Neural progenitor cell (in vitro differentiated cells): ENCODE measurements around the gene TRPV2. TPM values are rescaled to one million over a fixed set of nuclear protein-coding genes. Genes with fewer than 3 reads are reported as not detected.

Experiments used
- DNase-seq: peaks from one replicate; pipeline ENCODE4 v3.0.0-alpha.2; 2016; ENCODE audit warnings: low spot score
- H2AFZ ChIP-seq: fragments of 200-600 bp; sonication (generic); replicated peaks from 2 replicates; pipeline ENCODE4 v1.6.1; 2016; ENCODE audit warnings: antibody characterized with exemption
- H3F3A ChIP-seq: fragments of 200-600 bp; sonication (generic); 2 replicates; pipeline ENCODE4 v1.6.1; 2016; ENCODE audit warnings: antibody characterized with exemption, low read depth
- H3K27ac ChIP-seq: fragments of 200-600 bp; sonication (generic); 2 replicates; pipeline ENCODE4 v1.5.1; 2016; ENCODE audit warnings: mild to moderate bottlenecking
- H3K27me3 ChIP-seq: fragments of 200-600 bp; sonication (generic); 2 replicates; pipeline ENCODE4 v1.6.1; 2016; ENCODE audit warnings: mild to moderate bottlenecking, moderate library complexity
- H3K36me3 ChIP-seq: fragments of 200-600 bp; sonication (generic); 2 replicates; pipeline ENCODE4 v1.5.1; 2016
- H3K4me1 ChIP-seq: fragments of 200-600 bp; sonication (generic); 2 replicates; pipeline ENCODE4 v1.6.1; 2016; ENCODE audit warnings: mixed run types
- H3K4me2 ChIP-seq: fragments of 200-600 bp; sonication (generic); 2 replicates; pipeline ENCODE4 v1.6.1; 2016
- H3K4me3 ChIP-seq: fragments of 200-600 bp; sonication (generic); 2 replicates; pipeline ENCODE4 v1.5.1; 2016
- H3K79me2 ChIP-seq: fragments of 200-600 bp; sonication (generic); 2 replicates; pipeline ENCODE4 v1.6.1; 2016; ENCODE audit warnings: low read depth
- H3K9ac ChIP-seq: fragments of 200-600 bp; sonication (generic); 2 replicates; pipeline ENCODE4 v1.6.1; 2016
- H3K9me3 ChIP-seq: fragments of 200-600 bp; sonication (generic); 2 replicates; pipeline ENCODE4 v1.5.1; 2016; ENCODE audit warnings: low read depth
- H4K20me1 ChIP-seq: fragments of 200-600 bp; sonication (generic); 2 replicates; pipeline ENCODE4 v1.6.1; 2016; ENCODE audit warnings: low read depth
- H3K27ac Mint-ChIP-seq: 3 replicates; pipeline ENCODE4 v1.8.0; 2021; ENCODE audit warnings: mixed read lengths
- H3K27me3 Mint-ChIP-seq: 2 replicates; pipeline ENCODE4 v1.8.0; 2022; ENCODE audit warnings: low read depth, mild to moderate bottlenecking, inconsistent platforms, moderate library complexity, mixed read lengths; ENCODE audit not compliant: insufficient read depth
- H3K36me3 Mint-ChIP-seq: 3 replicates; pipeline ENCODE4 v1.8.0; 2021; ENCODE audit warnings: mixed read lengths
- H3K4me1 Mint-ChIP-seq: 3 replicates; pipeline ENCODE4 v1.8.0; 2021; ENCODE audit warnings: mixed read lengths
- H3K4me3 Mint-ChIP-seq: 3 replicates; pipeline ENCODE4 v1.8.0; 2021; ENCODE audit warnings: mild to moderate bottlenecking, moderate library complexity, mixed read lengths
- H3K9me3 Mint-ChIP-seq: 3 replicates; pipeline ENCODE4 v1.8.0; 2020; ENCODE audit warnings: mixed read lengths
- EZH2 ChIP-seq: fragments of 200-600 bp; sonication (generic); IDR thresholded peaks from 2 replicates; pipeline ENCODE4 v1.6.1; 2017; ENCODE audit warnings: antibody characterized with exemption, mild to moderate bottlenecking, moderate library complexity
- EZH2phosphoT487 ChIP-seq: fragments of 200-600 bp; sonication (generic); IDR thresholded peaks from 2 replicates; pipeline ENCODE4 v1.6.1; 2017; ENCODE audit warnings: antibody characterized with exemption
- total RNA-seq: library from RNA; depleted of rRNA; stranded (reverse); fragments of >200 nt; gene quantifications from 2 replicates; pipeline ENCODE4 v1.2.3, GENCODE V29; 2015; ENCODE audit warnings: low replicate concordance
- TF ChIP-seq, protein P1 (sequence below): fragments of 200-600 bp; sonication (generic); IDR thresholded peaks from 2 replicates; pipeline ENCODE4 v1.5.1; 2017; ENCODE audit warnings: antibody characterized with exemption, mild to moderate bottlenecking

Gene TRPV2
- total RNA-seq, 1 donor from 2014 or later, result 0.49 TPM

DNA sequence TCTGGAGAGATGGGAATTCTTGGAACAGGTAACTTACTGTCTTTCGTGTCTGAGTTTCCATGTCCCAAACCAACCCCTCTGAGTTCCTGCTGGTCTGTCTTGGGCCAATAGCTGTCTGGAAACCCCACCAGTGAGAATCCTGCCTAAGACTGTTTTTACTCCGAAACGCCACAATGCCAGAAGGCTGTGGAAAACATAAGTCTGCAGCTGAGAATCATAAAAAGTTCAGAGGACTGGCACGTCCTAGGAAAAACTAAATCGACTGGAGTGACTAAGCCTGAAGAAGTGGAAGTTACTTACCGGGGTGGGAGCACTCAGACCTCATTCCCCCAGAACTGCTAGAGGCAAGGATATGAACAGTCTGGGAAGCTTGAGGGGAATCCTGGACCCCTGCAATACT is 63.3 kb downstream of the TRPV2 start:
- H3K9me3 ChIP-seq, result no peaks in the 10 kb centered on the region
- Mint-ChIP-seq H3K9me3 (no peaks in the 10 kb centered on the region), H3K27ac (no peak overlapping the region), H3K27me3 (peaks cover 4% of the 10 kb centered on the region), H3K4me1 (peaks cover 23% of the 10 kb centered on the region), H3K36me3 (no peaks in the 10 kb centered on the region), H3K4me3 (no peak overlapping the region)
- no peak for TF ChIP-seq EZH2phosphoT487
- H4K20me1 ChIP-seq, result no peaks in the 10 kb centered on the region
- H2AFZ ChIP-seq, result no peak overlapping the region
- H3F3A ChIP-seq, result peaks cover 2% of the 10 kb centered on the region
- peaks cover 3% of the 10 kb centered on the region for H3K79me2 ChIP-seq
- no peak for DNase-seq
- peaks cover 3% of the 10 kb centered on the region for H3K4me1 ChIP-seq
- H3K4me3 ChIP-seq, result no peak overlapping the region
- H3K36me3 ChIP-seq, result no peaks in the 10 kb centered on the region
- H3K9ac ChIP-seq, result no peak overlapping the region
- H3K27ac ChIP-seq, result no peak overlapping the region
- no peaks in the 10 kb centered on the region for H3K27me3 ChIP-seq
- no peak overlapping the region for H3K4me2 ChIP-seq

DNA sequence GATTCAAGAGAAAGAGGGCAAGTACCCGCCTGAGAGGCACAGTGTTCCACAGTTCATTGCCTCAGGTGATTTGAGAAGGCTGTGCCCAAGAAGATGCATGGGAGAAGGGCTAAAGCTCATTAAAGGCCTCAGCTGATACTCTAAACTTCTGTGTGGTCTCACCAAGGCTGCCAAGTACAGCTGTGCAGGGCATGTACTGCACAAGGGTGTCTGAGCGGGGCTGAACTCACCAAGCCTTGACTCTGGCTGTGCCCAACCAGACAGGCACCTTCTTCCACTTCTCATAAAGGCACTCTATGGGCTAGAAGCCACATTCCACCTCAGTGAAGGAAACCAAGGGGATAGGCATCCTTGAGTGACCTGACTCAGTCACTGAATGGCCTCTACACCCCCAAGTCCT is 63.9 kb downstream of the TRPV2 start:
- Mint-ChIP-seq H3K4me1 (peaks cover 26% of the 10 kb centered on the region), H3K27ac (no peak overlapping the region), H3K9me3 (no peaks in the 10 kb centered on the region), H3K4me3 (no peak overlapping the region), H3K36me3 (no peaks in the 10 kb centered on the region), H3K27me3 (peaks cover 5% of the 10 kb centered on the region)
- Histone ChIP-seq H3K27ac (no peak overlapping the region), H3K27me3 (no peaks in the 10 kb centered on the region), H3K9ac (no peak overlapping the region), H3K36me3 (no peaks in the 10 kb centered on the region), H3K4me1 (peaks cover 6% of the 10 kb centered on the region), H3K9me3 (no peaks in the 10 kb centered on the region), H4K20me1 (no peaks in the 10 kb centered on the region), H3F3A (peaks cover 8% of the 10 kb centered on the region), H2AFZ (no peak overlapping the region), H3K79me2 (peaks cover 4% of the 10 kb centered on the region), H3K4me3 (no peak overlapping the region), H3K4me2 (no peak overlapping the region)
- no peak for DNase-seq
- TF ChIP-seq EZH2phosphoT487 (no peak), EZH2 (no peak)
- TF ChIP-seq, protein P1, sequence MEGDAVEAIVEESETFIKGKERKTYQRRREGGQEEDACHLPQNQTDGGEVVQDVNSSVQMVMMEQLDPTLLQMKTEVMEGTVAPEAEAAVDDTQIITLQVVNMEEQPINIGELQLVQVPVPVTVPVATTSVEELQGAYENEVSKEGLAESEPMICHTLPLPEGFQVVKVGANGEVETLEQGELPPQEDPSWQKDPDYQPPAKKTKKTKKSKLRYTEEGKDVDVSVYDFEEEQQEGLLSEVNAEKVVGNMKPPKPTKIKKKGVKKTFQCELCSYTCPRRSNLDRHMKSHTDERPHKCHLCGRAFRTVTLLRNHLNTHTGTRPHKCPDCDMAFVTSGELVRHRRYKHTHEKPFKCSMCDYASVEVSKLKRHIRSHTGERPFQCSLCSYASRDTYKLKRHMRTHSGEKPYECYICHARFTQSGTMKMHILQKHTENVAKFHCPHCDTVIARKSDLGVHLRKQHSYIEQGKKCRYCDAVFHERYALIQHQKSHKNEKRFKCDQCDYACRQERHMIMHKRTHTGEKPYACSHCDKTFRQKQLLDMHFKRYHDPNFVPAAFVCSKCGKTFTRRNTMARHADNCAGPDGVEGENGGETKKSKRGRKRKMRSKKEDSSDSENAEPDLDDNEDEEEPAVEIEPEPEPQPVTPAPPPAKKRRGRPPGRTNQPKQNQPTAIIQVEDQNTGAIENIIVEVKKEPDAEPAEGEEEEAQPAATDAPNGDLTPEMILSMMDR, result no peak

DNA sequence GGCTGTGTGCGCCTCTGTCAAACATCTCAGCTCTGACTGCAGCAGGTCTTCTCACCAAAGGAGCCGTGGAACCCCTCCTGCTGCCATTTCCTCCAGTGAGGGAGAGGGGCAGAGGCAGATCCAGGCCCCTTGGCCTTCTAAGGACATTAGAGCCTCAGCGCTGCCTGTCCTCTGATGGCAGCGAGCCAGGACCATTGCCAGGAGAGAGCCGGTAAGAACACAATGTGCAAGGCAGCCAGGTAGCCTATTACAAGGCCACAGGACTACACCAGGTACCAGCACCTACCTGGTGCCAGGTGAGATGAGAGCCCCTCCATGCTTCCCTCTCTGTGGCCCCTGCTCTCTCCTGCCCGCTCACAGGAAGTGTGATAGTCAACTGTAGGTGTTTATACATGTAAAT is 65.6 kb downstream of the TRPV2 start:
- H3K27me3 ChIP-seq, result no peaks in the 10 kb centered on the region
- no peaks in the 10 kb centered on the region for H3K9me3 Mint-ChIP-seq
- H3K36me3 Mint-ChIP-seq, result no peaks in the 10 kb centered on the region
- DNase-seq, result no peak
- H3K27me3 Mint-ChIP-seq, result peaks cover 11% of the 10 kb centered on the region
- no peak overlapping the region for H3K9ac ChIP-seq
- no peak overlapping the region for H2AFZ ChIP-seq
- H3K4me1 ChIP-seq, result peaks cover 24% of the 10 kb centered on the region
- H3K9me3 ChIP-seq, result no peaks in the 10 kb centered on the region
- no peak overlapping the region for H3K4me2 ChIP-seq
- peaks cover 24% of the 10 kb centered on the region for H3F3A ChIP-seq
- no peaks in the 10 kb centered on the region for H4K20me1 ChIP-seq
- no peak overlapping the region for H3K27ac ChIP-seq
- TF ChIP-seq, protein P1, result no peak
- no peak for TF ChIP-seq EZH2phosphoT487
- no peak for TF ChIP-seq EZH2
- H3K4me1 Mint-ChIP-seq, result peaks cover 40% of the 10 kb centered on the region
- no peaks in the 10 kb centered on the region for H3K36me3 ChIP-seq
- H3K4me3 ChIP-seq, result no peak overlapping the region
- no peak overlapping the region for H3K27ac Mint-ChIP-seq
- no peak overlapping the region for H3K4me3 Mint-ChIP-seq
- peaks cover 4% of the 10 kb centered on the region for H3K79me2 ChIP-seq

DNA sequence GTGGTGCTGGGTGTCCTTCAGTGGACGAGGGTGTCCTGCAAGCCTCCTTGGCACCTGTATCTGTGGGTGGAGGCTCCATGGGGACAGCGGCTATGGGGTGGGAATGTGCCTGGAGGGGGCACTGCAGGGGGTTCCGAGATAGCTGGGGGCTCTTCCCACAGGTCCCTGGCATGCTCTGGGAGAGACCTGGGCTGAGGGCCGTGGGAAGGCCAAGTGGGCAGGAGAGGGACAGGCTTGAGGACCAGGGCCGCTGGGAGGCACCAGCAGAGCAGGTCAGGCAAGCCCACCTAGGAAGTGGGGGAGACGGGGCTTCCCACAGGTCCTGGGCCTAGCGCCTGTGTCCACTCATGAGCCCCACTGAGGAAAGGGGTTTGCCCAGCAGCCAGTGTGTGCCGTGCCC is 66.9 kb downstream of the TRPV2 start:
- no peaks in the 10 kb centered on the region for H3K36me3 Mint-ChIP-seq
- Histone ChIP-seq H3K36me3 (no peaks in the 10 kb centered on the region), H3K4me2 (no peak overlapping the region), H3K9me3 (no peaks in the 10 kb centered on the region), H3K79me2 (peaks cover 4% of the 10 kb centered on the region), H3K4me3 (no peak overlapping the region), H3K9ac (no peak overlapping the region), H3K4me1 (peaks cover 31% of the 10 kb centered on the region), H3K27me3 (peaks cover under 1% of the 10 kb centered on the region), H3F3A (peaks cover 30% of the 10 kb centered on the region), H3K27ac (no peak overlapping the region), H2AFZ (no peak overlapping the region), H4K20me1 (no peaks in the 10 kb centered on the region)
- H3K27me3 Mint-ChIP-seq, result peaks cover 11% of the 10 kb centered on the region
- no peak overlapping the region for H3K27ac Mint-ChIP-seq
- DNase-seq, result no peak
- peaks cover 48% of the 10 kb centered on the region for H3K4me1 Mint-ChIP-seq
- no peaks in the 10 kb centered on the region for H3K9me3 Mint-ChIP-seq
- TF ChIP-seq EZH2phosphoT487 (no peak), EZH2 (no peak)
- TF ChIP-seq, protein P1, result no peak
- no peak overlapping the region for H3K4me3 Mint-ChIP-seq
